GM12892 (cell line): Measurements from ENCODE around the gene LRRC8B.

Experiments
- POLR2A ChIP-seq: IDR thresholded peaks from 2 replicates; pipeline ENCODE4 v1.6.1; 2011; ENCODE audit warnings: low read depth, low read length, control low read depth
- POLR2AphosphoS5 ChIP-seq: IDR thresholded peaks from 2 replicates; pipeline ENCODE4 v1.6.1; 2011; ENCODE audit warnings: low read depth, low read length, control low read depth

GRCh38 chr1:89557445-89557825 is 32.8 kb downstream of the LRRC8B start:
- TF ChIP-seq POLR2A (no peak), POLR2AphosphoS5 (no peak)
